ENCODE measurements around the gene FOXP4. TPM values are rescaled to one million over a fixed set of nuclear protein-coding genes. Genes with fewer than 3 reads are reported as not detected.

The FOXP4 gene
- total and polyA plus RNA-seq, 2 of the 13 experiments (the other 11 are each of a cell fraction or from before 2014, with no cell fraction given), result 11.0 to 12.4 TPM

GRCh38 chr6:41498968-41499599, 47.1 kb upstream of the FOXP4 start (continued):
- TF ChIP-seq, protein P1, sequence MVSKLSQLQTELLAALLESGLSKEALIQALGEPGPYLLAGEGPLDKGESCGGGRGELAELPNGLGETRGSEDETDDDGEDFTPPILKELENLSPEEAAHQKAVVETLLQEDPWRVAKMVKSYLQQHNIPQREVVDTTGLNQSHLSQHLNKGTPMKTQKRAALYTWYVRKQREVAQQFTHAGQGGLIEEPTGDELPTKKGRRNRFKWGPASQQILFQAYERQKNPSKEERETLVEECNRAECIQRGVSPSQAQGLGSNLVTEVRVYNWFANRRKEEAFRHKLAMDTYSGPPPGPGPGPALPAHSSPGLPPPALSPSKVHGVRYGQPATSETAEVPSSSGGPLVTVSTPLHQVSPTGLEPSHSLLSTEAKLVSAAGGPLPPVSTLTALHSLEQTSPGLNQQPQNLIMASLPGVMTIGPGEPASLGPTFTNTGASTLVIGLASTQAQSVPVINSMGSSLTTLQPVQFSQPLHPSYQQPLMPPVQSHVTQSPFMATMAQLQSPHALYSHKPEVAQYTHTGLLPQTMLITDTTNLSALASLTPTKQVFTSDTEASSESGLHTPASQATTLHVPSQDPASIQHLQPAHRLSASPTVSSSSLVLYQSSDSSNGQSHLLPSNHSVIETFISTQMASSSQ (IDR thresholded peaks at IDR 0.05; ENCODE audit: low read depth), result no peak
- TF ChIP-seq, protein P1 (CRISPR knock-in tag; IDR thresholded peaks at IDR 0.05; ENCODE audit: borderline replicate concordance), result peak; percentile 41; the same call in 1 of the 2 replicates
- TF ChIP-seq HDAC1 (CRISPR knock-in tag; IDR thresholded peaks at IDR 0.05), result peak; percentile 59
- no peak for TF ChIP-seq ZNF891 (CRISPR knock-in tag; IDR thresholded peaks at IDR 0.05)
- no peak for TF ChIP-seq ZBTB3 (CRISPR knock-in tag; IDR thresholded peaks at IDR 0.05; ENCODE audit: borderline replicate concordance, low read depth)
- no peak for TF ChIP-seq FOXJ3 (CRISPR knock-in tag; IDR thresholded peaks at IDR 0.05; ENCODE audit: borderline replicate concordance)
- TF ChIP-seq ZNF451 (CRISPR knock-in tag; IDR thresholded peaks at IDR 0.05), result no peak
- TF ChIP-seq ZNF746 (CRISPR knock-in tag; IDR thresholded peaks at IDR 0.05), result peak; percentile 86
- TF ChIP-seq CBFB (CRISPR knock-in tag; IDR thresholded peaks at IDR 0.05), result peak; percentile 68; the same call in 1 of the 2 replicates
- TF ChIP-seq EHMT2 (IDR thresholded peaks at IDR 0.05; ENCODE audit: borderline replicate concordance, low read depth, low read length), result no peak
- TF ChIP-seq DR1 (CRISPR knock-in tag; IDR thresholded peaks at IDR 0.05), result no peak
- no peak for TF ChIP-seq RNF2 (conservative IDR thresholded peaks at IDR 0.05; ENCODE audit: low read depth)
- TF ChIP-seq IKZF1 (IDR thresholded peaks at IDR 0.05), result no peak
- no peak for TF ChIP-seq ZMAT5 (CRISPR knock-in tag; IDR thresholded peaks at IDR 0.05; ENCODE audit: borderline replicate concordance, low read depth)
- TF ChIP-seq, protein P2, sequence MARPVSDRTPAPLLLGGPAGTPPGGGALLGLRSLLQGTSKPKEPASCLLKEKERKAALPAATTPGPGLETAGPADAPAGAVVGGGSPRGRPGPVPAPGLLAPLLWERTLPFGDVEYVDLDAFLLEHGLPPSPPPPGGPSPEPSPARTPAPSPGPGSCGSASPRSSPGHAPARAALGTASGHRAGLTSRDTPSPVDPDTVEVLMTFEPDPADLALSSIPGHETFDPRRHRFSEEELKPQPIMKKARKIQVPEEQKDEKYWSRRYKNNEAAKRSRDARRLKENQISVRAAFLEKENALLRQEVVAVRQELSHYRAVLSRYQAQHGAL (CRISPR knock-in tag; IDR thresholded peaks at IDR 0.05; ENCODE audit: not compliant biosample characterization), result no peak
- TF ChIP-seq, protein P3, sequence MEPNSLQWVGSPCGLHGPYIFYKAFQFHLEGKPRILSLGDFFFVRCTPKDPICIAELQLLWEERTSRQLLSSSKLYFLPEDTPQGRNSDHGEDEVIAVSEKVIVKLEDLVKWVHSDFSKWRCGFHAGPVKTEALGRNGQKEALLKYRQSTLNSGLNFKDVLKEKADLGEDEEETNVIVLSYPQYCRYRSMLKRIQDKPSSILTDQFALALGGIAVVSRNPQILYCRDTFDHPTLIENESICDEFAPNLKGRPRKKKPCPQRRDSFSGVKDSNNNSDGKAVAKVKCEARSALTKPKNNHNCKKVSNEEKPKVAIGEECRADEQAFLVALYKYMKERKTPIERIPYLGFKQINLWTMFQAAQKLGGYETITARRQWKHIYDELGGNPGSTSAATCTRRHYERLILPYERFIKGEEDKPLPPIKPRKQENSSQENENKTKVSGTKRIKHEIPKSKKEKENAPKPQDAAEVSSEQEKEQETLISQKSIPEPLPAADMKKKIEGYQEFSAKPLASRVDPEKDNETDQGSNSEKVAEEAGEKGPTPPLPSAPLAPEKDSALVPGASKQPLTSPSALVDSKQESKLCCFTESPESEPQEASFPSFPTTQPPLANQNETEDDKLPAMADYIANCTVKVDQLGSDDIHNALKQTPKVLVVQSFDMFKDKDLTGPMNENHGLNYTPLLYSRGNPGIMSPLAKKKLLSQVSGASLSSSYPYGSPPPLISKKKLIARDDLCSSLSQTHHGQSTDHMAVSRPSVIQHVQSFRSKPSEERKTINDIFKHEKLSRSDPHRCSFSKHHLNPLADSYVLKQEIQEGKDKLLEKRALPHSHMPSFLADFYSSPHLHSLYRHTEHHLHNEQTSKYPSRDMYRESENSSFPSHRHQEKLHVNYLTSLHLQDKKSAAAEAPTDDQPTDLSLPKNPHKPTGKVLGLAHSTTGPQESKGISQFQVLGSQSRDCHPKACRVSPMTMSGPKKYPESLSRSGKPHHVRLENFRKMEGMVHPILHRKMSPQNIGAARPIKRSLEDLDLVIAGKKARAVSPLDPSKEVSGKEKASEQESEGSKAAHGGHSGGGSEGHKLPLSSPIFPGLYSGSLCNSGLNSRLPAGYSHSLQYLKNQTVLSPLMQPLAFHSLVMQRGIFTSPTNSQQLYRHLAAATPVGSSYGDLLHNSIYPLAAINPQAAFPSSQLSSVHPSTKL (CRISPR knock-in tag; IDR thresholded peaks at IDR 0.05), result peak; percentile 88
- TF ChIP-seq GATA4 (IDR thresholded peaks at IDR 0.05; ENCODE audit: borderline replicate concordance, low read depth), result 0 out of 2 replicates have a peak, but pooled peaks have one; percentile 53
- no peak; the same call in 1 of the 2 replicates for TF ChIP-seq HNF4G (IDR thresholded peaks at IDR 0.05; ENCODE audit: borderline replicate concordance, low read depth, low read length)
- peak; percentile 59; the same call in 1 of the 2 replicates for TF ChIP-seq HNF4G (CRISPR knock-in tag; IDR thresholded peaks at IDR 0.05; ENCODE audit: borderline replicate concordance, low read depth)
- 0 out of 2 replicates have a peak, but pooled peaks have one; percentile 30 for TF ChIP-seq PCBP1 (IDR thresholded peaks at IDR 0.05; ENCODE audit: borderline replicate concordance, low read depth, low read length)
- 0 out of 2 replicates have a peak, but pooled peaks have one; percentile 45 for TF ChIP-seq ZNF230 (CRISPR knock-in tag; IDR thresholded peaks at IDR 0.05)

All from HepG2 (cell line).